Right lobe of liver (tissue), 4 donors: ENCODE results near the gene HSD3B2.

Source experiments
- POLR2A ChIP-seq: fragments of 450-650 bp; IDR thresholded peaks from one replicate; pipeline ENCODE4 v1.6.1; 2017; ENCODE audit warnings: antibody characterized with exemption, mild to moderate bottlenecking
- TF ChIP-seq, protein P1 (sequence below), 4 donors: fragments of 200-600 bp in 3 of 4; fragments of 450-650 bp in 1 of 4; IDR thresholded peaks; one replicate each; pipeline versions ENCODE4 v1.5.1 to v1.8.0; 2016 to 2022; ENCODE audit warnings: antibody characterized with exemption in 4 of 4, mild to moderate bottlenecking in 2 of 4
- donor health status: DM: no; HTN: no; CAD: no.
- donor health status: DM: no; HTN: no; CAD: no.
- donor health status: DM: no; HTN: yes; CAD: no.

DNA sequence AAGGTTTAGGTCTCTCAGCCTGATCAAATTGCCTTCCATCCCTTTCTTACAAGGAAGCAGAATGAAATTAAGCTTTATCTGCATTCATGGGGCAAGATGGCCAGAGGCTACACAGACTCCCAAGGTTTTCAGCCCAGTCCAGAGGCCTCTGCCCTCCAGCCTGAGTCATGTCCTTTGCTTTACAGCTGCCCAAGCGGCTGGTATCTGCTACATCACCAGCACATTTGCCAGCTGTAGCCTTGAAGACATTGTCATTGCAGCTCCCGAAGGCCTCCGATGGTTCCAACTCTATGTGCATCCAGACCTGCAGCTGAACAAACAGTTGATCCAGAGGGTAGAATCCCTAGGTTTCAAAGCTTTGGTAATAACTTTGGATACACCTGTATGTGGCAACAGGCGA, 30.4 kb upstream of the HSD3B2 start:
- TF ChIP-seq, protein P1, sequence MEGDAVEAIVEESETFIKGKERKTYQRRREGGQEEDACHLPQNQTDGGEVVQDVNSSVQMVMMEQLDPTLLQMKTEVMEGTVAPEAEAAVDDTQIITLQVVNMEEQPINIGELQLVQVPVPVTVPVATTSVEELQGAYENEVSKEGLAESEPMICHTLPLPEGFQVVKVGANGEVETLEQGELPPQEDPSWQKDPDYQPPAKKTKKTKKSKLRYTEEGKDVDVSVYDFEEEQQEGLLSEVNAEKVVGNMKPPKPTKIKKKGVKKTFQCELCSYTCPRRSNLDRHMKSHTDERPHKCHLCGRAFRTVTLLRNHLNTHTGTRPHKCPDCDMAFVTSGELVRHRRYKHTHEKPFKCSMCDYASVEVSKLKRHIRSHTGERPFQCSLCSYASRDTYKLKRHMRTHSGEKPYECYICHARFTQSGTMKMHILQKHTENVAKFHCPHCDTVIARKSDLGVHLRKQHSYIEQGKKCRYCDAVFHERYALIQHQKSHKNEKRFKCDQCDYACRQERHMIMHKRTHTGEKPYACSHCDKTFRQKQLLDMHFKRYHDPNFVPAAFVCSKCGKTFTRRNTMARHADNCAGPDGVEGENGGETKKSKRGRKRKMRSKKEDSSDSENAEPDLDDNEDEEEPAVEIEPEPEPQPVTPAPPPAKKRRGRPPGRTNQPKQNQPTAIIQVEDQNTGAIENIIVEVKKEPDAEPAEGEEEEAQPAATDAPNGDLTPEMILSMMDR (IDR thresholded peaks at IDR 0.05), result no peak
- TF ChIP-seq POLR2A, result no peak
